Muscle of back (tissue), 11 donors: ENCODE results near the gene STC2. TPM values are rescaled to one million over a fixed set of nuclear protein-coding genes. Genes with fewer than 3 reads are reported as not detected.

Experiments
- DNase-seq, 3 donors: peaks; one replicate each; pipeline versions ENCODE4 v3.0.0 to v3.0.0-alpha.2; 2013
- polyA plus RNA-seq, 10 donors: library from polyadenylated mRNA; unstranded; fragments of 120-200 nt; gene quantifications; one replicate each; pipeline ENCODE4 v1.2.1, GENCODE V29; 2013; ENCODE audit not compliant: insufficient read length in 10 of 10

STC2 gene
- polyA plus RNA-seq, 10 donors: 3.4 to 11.0 (median 6.4) TPM

- DNase-seq: peak; percentile 81 to 92 (median 81)
These were observed 12.5 kb downstream of the STC2 start for GRCh38 chr5:173315495-173316338.

DNA sequence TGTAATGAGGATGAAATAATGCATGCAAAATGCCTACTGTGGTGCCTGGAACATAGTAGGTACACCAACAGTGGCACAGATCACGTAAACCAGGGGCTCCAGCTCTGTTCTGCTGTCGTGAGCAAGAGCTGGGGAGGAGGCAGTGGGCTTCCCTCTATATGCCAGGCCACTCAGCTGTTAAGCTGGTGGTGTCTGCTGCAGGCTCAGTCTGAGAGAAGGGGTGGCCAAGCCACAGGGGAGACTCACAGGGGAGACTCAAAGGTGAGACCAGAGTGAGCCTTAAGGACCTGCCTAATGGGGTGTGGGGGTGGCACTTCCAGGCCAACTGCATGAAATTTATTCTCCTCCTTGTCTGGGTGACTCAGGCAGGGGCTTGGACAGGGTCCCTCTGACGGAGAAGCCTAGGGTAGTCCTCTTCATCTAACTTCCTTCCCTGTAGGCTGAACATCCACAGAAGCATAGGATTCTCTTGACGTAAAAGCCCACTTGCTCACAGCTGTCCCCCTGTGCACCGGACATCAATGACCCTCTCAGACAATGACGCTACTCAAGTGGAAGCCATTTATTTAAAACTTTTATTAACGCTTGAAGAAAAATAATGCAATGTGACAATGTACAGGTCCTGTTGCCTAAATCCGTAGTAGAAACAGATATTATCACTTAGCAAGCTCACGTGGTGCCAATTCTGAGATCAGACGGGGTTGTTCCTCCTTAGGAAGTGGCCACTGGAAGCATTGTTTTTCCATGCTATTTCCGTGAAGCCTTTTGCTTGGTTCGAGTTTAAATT, 13.9 kb downstream of the STC2 start:
- DNase-seq: no peak

DNA sequence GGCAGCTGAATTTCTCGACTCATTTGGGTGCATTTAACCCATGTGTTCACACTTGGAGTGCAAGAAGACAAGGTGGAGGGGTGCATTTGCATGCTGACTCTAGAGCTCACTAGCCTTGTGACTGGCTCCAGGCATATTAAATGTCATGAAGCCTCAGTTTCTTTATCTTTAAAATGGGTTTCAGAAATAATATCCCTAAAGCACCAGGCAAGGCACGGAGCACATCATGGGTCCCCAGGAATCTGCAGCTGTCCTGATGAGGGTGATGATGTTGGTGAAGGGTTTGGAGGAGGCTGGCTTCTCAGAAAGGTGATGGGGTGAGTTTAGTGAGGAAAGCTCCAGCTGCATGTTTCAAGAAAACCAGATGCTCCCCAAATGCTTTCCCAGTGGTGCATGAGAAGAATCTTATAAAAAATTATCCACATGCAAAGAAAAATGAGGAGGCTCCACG, 14.8 kb downstream of the STC2 start:
- no peak for DNase-seq

- DNase-seq: no peak
These were observed 15.4 kb downstream of the STC2 start for GRCh38 chr5:173312821-173313220.

DNA sequence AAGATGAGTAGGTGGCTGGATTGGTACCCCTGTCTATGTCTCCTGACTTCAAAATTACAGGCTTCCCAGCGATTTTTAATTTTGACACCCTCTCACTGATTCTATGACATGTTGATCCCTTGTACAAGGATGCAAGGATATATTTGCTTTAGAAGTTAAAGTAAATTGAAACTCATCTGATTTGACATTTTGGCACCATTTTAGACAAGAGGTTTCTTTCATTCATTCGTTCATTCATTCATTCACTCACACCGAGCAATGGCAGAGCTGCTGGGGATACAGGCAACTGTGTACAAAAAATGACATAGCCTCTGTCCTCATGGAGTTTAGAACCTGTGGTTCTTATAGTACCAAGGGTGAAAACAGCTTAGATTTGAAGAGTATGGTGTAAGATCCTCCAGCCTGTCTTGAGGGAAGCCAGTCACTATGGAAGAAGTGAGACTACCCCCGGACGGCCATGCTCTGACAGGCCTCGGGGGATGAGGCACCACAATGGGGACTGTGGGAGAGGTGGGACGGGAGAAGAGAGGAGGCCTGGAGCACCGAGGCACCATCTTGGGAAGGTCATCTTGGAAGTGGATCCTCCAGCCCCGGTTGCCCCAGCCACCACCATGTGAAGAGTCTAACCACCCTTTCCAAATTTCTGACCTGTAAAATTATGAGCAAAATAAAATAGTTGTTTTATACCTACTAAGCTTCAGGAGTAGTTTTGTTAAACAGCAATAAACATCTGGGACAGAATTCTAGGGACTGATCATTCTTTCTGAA, 16.2 kb downstream of the STC2 start:
- DNase-seq: no peak

- peak in 1 of 3 donors; percentile 77 for DNase-seq
These were observed 17.1 kb downstream of the STC2 start for GRCh38 chr5:173310861-173311785.

GRCh38 chr5:173310218-173310769, 17.9 kb downstream of the STC2 start:
- DNase-seq: no peak

DNA sequence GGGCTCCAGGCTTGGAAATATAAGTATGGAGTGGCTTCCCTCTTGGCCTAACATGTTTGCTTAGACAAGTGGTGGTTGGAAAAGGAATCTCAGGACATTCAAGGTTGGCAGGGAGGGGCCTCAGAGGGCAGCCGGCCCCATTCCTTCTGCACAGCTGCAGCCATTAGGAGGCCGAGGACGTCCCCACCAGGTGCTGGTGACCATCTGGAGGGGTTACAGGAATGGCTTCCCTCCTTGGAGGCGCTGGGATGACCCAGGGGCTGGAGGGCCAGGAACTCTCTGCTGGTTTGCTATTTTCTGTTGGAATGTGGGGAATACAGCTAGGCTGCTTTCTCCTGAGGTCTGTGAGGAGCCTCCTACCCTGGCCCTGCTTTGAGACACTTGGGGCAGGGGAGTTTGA, 18.5 kb downstream of the STC2 start:
- no peak for DNase-seq

GRCh38 chr5:173308226-173308625, 20.0 kb downstream of the STC2 start:
- DNase-seq: no peak

- DNase-seq: no peak
These were observed 20.5 kb downstream of the STC2 start for GRCh38 chr5:173307695-173308094.

DNA sequence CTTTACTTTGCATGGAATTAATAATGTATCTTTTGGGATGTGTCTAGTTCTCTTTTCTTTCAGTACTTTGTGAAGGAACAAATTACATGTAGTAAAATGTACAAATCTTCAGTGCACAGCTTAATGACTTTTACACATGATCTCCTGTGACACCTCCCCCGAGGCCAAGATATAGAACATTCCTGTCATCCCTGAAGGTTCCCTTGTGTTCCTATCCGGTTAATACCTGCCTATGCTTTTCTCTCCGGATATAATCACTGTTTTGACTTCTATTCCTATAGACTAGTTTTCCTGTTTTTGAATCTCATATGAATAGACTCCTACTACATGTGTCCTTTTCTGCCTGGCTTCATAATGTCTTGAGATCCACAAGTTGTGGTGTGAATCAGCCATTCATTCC, 21.5 kb downstream of the STC2 start:
- no peak for DNase-seq

- DNase-seq: no peak
These were observed 23.6 kb downstream of the STC2 start for GRCh38 chr5:173304591-173304988.

- DNase-seq: no peak
These were observed 24.2 kb downstream of the STC2 start for GRCh38 chr5:173303878-173304590.

DNA sequence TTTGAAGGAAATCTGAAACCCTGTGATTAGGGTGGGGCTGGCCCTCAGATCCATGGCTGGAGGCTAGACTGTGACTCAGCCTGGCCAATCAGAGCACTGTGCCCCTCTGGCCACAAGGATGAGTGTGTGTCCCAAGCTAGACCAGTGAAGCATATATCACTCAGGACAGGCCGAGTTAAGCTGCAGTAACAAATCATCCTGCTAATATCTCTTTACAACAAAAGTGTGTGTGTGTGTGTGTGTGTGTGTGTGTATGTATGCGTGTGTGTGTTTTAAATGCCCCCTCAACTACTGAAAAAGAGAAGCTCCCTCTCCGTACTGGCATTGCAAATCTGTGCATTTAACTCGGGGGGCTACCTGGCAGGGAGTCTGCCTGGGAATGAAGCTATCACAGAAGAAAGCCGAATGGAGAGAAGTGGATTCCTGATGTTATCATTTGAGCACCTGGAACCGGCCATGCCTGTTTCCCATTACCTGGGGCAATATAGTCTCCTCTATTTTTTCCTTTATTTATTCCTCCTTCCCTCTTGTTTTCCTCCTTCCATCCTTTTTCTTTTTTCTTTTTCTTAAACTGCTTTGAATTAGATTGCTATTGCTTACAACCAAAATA, 25.6 kb downstream of the STC2 start:
- DNase-seq: peak in 1 of 3 donors; percentile 65

- DNase-seq: peak in 2 of 3 donors; percentile 81 to 94
These were observed 26.3 kb downstream of the STC2 start for GRCh38 chr5:173301695-173302545.

GRCh38 chr5:173300389-173301047, 27.7 kb downstream of the STC2 start:
- no peak for DNase-seq

GRCh38 chr5:173299820-173300219, 28.4 kb downstream of the STC2 start:
- no peak for DNase-seq
